CD4-positive, alpha-beta T cell treated with Interleukin-1 beta for 1 hour (primary cell): ENCODE data around the gene ATXN1.

Experiments used
- DNase-seq, 2 donors: peaks; one replicate each; pipeline ENCODE4 v3.0.0-alpha.2; 2020 to 2022

The ATXN1 gene

DNA sequence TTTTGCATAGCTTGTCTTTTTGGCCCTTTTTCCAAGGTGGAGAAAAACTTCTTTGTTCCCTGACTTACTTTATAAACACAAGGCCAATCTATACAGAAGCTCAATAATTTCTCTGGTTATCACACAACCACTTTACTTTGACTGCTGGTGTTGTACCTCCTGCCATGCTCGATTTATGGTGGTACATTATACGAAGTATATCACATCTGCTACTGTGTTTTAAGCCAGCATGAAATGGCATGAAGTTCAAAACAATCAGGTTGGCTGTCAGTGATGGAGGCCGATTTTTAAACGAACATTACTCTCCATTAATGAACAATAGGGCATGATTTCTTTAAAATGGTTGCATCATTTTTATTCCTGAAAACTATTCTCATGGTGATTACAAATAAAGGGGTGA is 21.0 kb upstream of the ATXN1 start:
- no peak for DNase-seq

DNA sequence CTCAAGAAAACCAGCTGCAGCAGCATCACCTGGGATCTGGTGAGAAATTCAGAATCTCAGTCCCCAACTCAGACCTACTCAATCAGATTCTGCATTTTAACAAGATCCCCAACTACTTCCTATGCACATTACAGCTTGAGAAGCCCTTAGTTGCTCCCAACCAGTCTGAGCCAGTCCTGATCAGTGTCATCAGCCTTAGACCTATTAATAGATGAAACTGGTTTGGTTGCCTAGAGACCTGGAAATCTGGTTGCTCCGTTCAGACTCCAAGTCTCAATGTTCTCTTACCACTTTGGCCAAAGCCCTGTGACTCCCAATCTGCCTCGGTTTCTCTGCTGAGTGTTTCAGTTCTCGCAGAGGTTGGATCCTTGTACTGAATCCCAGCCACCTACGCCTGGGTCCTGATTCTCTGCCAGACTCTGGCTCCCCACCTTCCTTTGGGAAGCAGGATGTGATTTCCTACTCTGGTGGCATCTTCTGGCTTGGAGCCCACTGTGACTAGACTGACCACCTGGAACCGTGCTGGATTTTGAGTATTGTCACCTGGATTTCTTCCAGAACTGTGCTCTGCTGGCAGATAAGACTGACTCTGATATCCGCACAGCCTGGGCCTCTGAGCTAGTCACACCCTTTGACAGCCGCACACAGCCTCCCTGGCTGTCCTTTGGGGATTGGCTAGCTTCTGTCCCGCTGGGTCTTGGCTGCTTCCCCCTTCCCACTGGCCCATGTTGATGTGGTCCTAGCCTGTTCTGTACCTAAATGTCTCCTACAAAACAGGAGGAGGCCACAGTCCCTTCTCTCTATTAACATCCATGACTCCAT is 20.3 kb upstream of the ATXN1 start:
- DNase-seq = no peak

GRCh38 chr6:16778521-16778920 is 17.3 kb upstream of the ATXN1 start:
- no peak for DNase-seq

DNA sequence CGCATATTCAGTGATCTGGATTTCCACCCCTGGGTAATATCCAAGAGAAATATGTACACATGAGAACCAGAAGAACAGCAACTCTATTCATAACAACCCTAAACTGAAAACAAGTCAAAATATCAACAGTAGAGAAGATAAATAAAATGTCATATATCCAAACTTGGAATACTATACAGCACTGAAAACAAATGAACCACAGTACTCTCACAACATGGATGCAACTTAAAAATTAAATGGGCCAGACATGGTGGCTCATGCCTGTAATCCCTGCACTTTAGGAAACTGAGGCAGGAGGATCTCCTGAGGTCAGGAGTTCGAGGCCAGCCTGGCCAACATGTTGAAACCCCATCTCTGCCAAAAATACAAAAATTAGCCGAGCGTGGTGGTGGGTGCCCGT is 16.5 kb upstream of the ATXN1 start:
- DNase-seq = no peak

DNA sequence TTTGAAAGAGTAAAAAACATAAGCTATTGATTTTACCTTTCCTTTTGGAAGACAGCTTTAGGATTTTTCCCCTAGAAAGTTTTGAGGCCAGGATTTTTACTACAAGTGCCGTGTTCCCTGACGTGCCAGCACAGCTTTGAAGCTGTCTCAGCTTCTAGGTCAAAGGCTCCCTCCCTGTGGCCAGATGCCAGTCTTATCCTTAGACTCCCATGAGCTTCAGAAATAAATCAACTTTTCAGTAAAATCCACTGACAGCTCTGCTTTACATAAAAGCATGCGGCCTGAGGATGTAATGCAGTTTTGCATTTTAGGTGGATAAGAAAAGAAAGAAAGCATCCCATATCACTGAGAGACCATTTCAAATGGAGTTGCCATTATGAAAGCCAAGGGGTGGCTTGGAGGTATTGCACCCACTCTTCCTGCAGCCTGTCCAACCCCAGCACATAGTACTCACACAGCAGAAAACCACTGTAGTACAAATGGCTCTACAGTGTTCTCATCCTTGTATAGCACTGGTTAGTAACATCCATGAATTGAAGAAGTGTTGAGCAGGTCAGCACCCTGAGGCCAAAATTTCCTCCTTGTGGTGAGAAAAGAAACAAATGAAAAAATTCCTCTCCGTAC is 15.2 kb upstream of the ATXN1 start:
- DNase-seq = no peak

DNA sequence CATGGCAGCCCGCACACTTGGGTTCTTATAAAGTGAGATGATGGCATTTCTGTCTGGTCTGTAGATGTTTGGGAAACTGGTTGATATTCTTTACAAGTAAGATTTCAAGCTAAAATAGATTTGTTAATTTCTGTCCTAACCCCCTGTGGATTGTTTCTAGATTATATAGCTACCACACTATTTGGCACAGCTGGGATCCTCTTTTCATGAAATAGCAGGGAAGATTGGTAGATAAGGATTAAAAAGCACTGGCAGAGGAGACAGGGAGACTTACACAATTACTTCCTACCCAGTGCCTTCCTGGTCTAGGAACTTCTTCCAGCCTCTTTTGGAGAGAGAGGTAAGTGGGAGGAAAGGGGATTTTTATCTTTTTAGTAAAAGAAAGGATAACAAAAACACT is 13.2 kb upstream of the ATXN1 start:
- DNase-seq = no peak

DNA sequence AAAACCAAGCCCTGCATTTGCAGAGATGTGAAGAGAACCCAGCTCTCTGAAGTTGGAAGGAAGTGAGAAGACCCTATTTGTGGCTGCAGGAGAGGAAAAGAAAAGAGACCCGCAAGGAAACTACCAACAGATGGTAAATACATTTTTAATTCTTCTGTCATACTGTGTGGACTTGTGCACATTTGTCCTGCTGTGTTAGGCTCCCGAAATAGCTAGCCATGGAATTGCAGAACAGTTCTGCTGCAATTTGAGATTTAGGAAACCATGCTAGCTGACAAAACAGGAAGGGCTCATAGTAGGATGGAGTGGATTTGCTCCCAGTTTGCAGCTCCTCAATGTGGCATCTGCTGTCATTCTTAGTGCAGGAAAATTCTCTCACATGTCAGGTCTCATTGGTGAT is 12.1 kb upstream of the ATXN1 start:
- no peak for DNase-seq

DNA sequence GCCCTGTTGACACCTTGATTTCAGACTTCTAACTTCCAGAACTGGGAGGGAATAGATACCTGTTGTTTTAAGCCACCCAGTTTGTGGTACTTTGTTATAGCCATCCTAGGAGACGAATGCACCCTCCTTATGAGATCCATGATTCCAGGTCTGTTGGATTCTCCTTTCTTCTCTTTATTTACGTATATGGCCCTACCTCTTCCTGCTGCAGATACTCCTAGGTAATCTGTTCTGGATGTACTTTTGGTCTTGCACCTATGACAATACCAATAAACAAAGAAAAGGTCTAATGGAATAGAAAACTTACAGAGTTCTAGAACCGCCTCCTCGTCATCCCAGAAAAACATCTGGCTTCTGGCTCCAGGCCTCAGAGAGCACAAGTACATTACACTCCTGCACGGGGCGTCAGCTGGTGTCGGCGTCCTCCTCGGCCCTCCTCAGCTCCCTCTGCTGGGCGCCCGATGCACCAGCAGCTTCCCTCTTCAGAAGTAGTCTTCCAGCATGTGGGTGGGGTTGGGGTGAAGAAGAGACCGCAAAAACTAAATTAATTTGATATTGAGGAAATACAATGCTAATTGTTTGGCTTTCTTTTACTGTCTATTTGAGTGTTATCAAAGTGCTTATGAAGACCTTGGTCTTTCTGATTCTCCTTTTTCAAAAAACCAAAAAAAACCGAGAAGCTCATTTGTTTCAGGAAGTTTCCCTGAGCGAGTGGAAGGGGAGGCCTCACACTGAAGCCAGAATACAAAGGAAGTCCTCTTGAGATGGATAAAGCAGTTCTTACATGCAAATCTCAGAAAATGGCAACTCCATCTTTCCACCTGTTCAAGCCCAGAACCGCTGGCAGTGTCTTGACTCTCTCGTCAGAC is 9.7 kb upstream of the ATXN1 start:
- DNase-seq = peak; percentile 82

GRCh38 chr6:16769986-16770376 is 8.7 kb upstream of the ATXN1 start:
- no peak for DNase-seq

DNA sequence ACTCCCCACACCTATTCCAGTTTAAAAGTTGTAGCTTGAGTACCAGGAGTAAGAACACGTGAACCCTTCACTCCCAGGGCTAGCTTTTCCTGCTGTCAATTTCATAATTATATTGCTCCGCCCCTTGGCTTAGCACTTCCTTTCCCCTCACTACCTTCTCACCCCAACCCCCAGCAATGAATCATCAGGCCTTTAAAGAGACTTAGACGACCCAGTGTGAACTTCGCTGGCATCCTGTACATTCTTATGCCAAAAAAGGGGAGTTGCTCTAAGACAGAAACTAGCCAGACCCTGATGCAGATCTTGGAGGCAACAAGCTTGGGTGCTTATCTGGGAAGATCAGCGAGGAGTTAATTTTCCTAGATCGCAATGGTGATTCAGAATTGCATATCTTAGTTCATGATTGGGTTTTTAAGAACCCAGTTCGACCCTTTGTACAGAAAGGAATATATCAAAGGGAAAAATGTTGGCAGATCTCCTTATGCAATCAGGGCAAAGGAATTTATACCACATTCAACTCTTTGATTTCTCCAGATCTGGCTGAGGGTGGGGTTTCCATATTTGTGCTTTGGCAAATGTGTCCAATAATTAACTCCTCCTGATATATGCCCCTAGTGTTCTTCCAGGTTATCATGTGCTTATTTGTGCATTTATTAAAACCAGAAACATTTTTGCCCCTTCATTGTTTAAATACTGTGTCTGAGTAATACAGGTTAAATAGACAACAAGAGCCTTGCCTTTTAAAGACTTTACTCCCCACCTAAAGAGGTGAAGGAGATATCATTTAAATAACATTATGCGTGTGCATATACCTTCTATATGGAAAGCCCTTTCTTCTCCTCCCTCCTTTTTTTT is 8.1 kb upstream of the ATXN1 start:
- peak; percentile 69 to 81 for DNase-seq

DNA sequence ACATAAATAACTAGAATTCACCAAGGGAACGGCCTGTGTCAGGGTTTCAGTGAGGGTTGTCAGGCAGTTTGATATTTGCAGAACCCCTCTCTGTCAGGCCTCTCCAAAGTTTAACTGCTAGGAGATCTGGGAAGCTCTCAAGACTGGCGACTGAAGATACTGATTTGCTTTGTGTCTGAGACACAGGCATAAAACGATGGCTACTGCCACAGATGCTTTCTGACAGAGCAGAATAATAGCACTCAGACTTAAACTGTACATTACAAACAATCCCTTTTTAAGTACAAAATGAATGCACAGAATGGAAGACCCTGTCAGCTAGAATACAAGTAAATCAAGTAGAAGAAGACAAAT is 7.2 kb upstream of the ATXN1 start:
- no peak for DNase-seq

- no peak for DNase-seq
Observed at GRCh38 chr6:16767765-16768476, 6.7 kb upstream of the ATXN1 start.

- no peak for DNase-seq
Observed at GRCh38 chr6:16766836-16767745, 5.8 kb upstream of the ATXN1 start.

DNA sequence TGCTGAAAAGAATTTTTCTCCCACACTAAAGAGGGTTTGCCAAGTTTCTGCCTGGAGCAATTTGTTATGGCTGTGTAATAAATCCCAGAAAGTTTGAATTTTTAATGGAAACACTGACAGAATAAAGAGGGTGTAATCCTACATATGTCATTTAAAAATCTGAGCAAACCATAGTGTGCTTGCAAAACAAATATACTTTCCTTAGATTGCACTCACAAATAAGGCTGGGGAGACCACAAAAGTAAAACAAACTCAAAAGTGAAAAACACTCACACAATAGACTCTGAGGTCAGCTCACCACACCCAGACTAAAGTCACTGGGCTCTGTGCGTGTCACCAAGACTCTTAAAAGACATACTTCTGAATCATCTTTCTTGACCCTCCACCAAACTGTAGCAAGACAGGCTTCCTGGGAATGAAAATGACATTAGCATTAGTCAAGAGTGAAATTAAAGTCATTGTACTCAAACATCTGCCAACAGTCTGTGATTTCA is 4.8 kb upstream of the ATXN1 start:
- peak; percentile 23 to 32 for DNase-seq

DNA sequence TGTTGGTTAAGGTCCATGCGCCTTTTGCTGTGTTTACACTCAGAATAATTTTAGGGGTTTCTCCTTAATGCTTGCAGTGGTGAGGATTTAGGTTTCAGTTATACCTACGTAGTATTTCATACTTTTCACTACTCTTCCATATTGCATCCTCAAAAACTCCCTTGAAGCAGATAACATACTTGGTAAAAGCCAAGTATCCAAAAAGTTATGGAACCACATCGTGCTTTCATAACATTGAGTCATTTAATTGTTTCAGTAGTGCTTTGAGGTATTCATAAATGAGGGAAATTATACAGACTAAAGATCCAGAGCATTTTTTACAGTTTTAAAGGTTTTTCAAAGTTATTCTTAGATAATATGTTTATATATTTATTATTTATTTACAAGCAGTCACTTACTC is 4.0 kb upstream of the ATXN1 start:
- no peak for DNase-seq

- peak in 1 of 2 donors; percentile 48 for DNase-seq
Observed at GRCh38 chr6:16764188-16764950, 3.1 kb upstream of the ATXN1 start.

- DNase-seq = peak; percentile 81 to 89
Observed at GRCh38 chr6:16762550-16763477, 1.6 kb upstream of the ATXN1 start.

- no peak for DNase-seq
Observed at GRCh38 chr6:16762268-16762549, 949 bp upstream of the ATXN1 start.
